K562 (cell line): ENCODE measurements around the gene MTHFS.

Source experiments
- CBFB ChIP-seq: sonication (generic); formaldehyde crosslinking; IDR thresholded peaks from 2 replicates; pipeline ENCODE4 v1.4.0; 2020; ENCODE audit warnings: mild to moderate bottlenecking, missing genetic modification reagents
- EP400 ChIP-seq: fragments of 450-650 bp; IDR thresholded peaks from 2 replicates; pipeline ENCODE4 v1.6.1; 2017; ENCODE audit warnings: antibody characterized with exemption, mild to moderate bottlenecking, moderate library complexity
- FOXP1 ChIP-seq: sonication (generic); formaldehyde crosslinking; IDR thresholded peaks from 2 replicates; pipeline ENCODE4 v1.8.0; 2022; ENCODE audit warnings: mild to moderate bottlenecking, missing genetic modification reagents
- POLR2AphosphoS2 ChIP-seq: IDR thresholded peaks from 2 replicates; pipeline ENCODE4 v1.6.1; 2012; ENCODE audit warnings: low read length, improper control_type of control experiment
- TF ChIP-seq, protein P1 (sequence below): sonication (generic); formaldehyde crosslinking; IDR thresholded peaks from 2 replicates; pipeline ENCODE4 v1.8.0; 2022; ENCODE audit warnings: mild to moderate bottlenecking, missing genetic modification reagents
- TF ChIP-seq, protein P2 (sequence below): fragments of 450-650 bp; IDR thresholded peaks from 2 replicates; pipeline ENCODE4 v1.7.1; 2018; ENCODE audit warnings: mild to moderate bottlenecking, low read depth; ENCODE audit not compliant: partially characterized antibody

DNA sequence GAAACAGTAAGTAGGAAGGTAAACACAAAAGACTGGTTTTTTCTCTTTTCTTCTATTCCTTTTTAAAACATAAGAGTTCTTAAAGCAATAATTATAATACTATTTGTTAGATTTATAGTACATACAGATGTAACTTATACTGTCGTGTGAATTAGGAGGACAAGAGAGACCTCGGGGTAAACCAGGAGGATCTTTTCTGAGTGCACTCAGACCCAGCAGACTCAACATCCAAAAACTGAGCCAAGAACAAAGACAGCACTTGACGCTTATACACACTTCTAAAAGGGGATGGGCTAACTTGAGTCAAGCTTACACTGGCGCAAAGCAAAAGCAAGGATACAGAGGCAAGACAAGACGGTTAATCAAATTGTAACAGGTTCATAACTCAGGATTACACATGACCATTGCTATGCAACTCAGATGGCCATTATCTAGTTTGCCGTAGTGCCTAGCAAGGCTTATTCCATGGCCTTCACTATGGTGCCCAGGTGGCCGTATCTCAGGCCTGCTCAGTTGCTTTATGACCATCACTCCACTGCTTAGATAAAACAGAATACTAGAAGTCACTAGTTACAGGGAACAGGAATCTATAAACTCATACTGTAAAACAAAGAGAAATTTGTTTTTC, 18.6 kb downstream of the MTHFS start:
- TF ChIP-seq POLR2AphosphoS2: no peak
- TF ChIP-seq CBFB (CRISPR knock-in tag): no peak
- TF ChIP-seq, protein P1, sequence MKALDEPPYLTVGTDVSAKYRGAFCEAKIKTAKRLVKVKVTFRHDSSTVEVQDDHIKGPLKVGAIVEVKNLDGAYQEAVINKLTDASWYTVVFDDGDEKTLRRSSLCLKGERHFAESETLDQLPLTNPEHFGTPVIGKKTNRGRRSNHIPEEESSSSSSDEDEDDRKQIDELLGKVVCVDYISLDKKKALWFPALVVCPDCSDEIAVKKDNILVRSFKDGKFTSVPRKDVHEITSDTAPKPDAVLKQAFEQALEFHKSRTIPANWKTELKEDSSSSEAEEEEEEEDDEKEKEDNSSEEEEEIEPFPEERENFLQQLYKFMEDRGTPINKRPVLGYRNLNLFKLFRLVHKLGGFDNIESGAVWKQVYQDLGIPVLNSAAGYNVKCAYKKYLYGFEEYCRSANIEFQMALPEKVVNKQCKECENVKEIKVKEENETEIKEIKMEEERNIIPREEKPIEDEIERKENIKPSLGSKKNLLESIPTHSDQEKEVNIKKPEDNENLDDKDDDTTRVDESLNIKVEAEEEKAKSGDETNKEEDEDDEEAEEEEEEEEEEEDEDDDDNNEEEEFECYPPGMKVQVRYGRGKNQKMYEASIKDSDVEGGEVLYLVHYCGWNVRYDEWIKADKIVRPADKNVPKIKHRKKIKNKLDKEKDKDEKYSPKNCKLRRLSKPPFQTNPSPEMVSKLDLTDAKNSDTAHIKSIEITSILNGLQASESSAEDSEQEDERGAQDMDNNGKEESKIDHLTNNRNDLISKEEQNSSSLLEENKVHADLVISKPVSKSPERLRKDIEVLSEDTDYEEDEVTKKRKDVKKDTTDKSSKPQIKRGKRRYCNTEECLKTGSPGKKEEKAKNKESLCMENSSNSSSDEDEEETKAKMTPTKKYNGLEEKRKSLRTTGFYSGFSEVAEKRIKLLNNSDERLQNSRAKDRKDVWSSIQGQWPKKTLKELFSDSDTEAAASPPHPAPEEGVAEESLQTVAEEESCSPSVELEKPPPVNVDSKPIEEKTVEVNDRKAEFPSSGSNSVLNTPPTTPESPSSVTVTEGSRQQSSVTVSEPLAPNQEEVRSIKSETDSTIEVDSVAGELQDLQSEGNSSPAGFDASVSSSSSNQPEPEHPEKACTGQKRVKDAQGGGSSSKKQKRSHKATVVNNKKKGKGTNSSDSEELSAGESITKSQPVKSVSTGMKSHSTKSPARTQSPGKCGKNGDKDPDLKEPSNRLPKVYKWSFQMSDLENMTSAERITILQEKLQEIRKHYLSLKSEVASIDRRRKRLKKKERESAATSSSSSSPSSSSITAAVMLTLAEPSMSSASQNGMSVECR: no peak
- TF ChIP-seq EP400: no peak
- TF ChIP-seq FOXP1 (CRISPR knock-in tag): no peak
- TF ChIP-seq, protein P2, sequence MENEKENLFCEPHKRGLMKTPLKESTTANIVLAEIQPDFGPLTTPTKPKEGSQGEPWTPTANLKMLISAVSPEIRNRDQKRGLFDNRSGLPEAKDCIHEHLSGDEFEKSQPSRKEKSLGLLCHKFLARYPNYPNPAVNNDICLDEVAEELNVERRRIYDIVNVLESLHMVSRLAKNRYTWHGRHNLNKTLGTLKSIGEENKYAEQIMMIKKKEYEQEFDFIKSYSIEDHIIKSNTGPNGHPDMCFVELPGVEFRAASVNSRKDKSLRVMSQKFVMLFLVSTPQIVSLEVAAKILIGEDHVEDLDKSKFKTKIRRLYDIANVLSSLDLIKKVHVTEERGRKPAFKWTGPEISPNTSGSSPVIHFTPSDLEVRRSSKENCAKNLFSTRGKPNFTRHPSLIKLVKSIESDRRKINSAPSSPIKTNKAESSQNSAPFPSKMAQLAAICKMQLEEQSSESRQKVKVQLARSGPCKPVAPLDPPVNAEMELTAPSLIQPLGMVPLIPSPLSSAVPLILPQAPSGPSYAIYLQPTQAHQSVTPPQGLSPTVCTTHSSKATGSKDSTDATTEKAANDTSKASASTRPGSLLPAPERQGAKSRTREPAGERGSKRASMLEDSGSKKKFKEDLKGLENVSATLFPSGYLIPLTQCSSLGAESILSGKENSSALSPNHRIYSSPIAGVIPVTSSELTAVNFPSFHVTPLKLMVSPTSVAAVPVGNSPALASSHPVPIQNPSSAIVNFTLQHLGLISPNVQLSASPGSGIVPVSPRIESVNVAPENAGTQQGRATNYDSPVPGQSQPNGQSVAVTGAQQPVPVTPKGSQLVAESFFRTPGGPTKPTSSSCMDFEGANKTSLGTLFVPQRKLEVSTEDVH: no peak
